ENCODE measurements around the gene GALNTL6. TPM values are rescaled to one million over a fixed set of nuclear protein-coding genes. Genes with fewer than 3 reads are reported as not detected.

Gene GALNTL6
- total and polyA plus RNA-seq, 2 experiments from 2014 or later: not detected

GRCh38 chr4:172674811-172675210 is 861.6 kb downstream of the GALNTL6 start:
- H3K4me1 ChIP-seq (ENCODE audit: low read depth): no peaks in the 10 kb centered on the region
- H3K27ac ChIP-seq: no peak overlapping the region
- TF ChIP-seq, protein P1, sequence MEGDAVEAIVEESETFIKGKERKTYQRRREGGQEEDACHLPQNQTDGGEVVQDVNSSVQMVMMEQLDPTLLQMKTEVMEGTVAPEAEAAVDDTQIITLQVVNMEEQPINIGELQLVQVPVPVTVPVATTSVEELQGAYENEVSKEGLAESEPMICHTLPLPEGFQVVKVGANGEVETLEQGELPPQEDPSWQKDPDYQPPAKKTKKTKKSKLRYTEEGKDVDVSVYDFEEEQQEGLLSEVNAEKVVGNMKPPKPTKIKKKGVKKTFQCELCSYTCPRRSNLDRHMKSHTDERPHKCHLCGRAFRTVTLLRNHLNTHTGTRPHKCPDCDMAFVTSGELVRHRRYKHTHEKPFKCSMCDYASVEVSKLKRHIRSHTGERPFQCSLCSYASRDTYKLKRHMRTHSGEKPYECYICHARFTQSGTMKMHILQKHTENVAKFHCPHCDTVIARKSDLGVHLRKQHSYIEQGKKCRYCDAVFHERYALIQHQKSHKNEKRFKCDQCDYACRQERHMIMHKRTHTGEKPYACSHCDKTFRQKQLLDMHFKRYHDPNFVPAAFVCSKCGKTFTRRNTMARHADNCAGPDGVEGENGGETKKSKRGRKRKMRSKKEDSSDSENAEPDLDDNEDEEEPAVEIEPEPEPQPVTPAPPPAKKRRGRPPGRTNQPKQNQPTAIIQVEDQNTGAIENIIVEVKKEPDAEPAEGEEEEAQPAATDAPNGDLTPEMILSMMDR (IDR thresholded peaks at IDR 0.05; ENCODE audit: low read depth, low read length): no peak
- no peaks in the 10 kb centered on the region for H3K9me3 ChIP-seq (ENCODE audit: low read depth)
- no peak for DNase-seq (ENCODE audit: low read depth in 1 of 2, low spot score in 1 of 2)
- no peaks in the 10 kb centered on the region for H3K27me3 ChIP-seq
- no peak overlapping the region for H3K4me3 ChIP-seq
- no peaks in the 10 kb centered on the region for H3K36me3 ChIP-seq

- no peaks in the 10 kb centered on the region for H3K4me1 ChIP-seq (ENCODE audit: low read depth)
- TF ChIP-seq, protein P1 (IDR thresholded peaks at IDR 0.05; ENCODE audit: low read depth, low read length): no peak
Measured at GRCh38 chr4:172675232-172675631, 862.0 kb downstream of the GALNTL6 start.

DNA sequence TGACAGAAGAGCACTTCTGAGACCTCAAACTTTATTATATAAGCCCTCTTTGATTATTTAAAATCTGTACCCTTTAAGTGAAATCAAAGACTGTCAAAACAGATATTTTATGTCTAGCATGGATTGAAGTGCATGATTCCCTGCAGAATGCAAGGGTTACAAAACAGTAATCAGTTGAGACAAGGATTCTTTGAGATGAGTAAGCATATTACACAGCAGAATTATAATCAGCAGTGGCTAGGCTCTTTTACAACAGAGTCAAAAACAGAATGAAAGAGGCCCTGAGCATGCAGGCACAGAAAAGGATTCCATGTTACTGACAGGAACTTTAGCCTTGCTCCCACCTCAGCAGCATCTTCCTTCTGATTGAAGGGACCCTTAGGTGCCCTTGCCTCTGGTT is 867.5 kb downstream of the GALNTL6 start:
- Histone ChIP-seq H3K36me3 (no peaks in the 10 kb centered on the region), H3K9me3 (ENCODE audit: low read depth) (no peaks in the 10 kb centered on the region), H3K27ac (no peak overlapping the region), H3K27me3 (no peaks in the 10 kb centered on the region), H3K4me3 (no peak overlapping the region), H3K4me1 (ENCODE audit: low read depth) (no peaks in the 10 kb centered on the region)
- DNase-seq (ENCODE audit: low read depth in 1 of 2, low spot score in 1 of 2): no peak
- TF ChIP-seq, protein P1 (IDR thresholded peaks at IDR 0.05; ENCODE audit: low read depth, low read length): no peak

More at GRCh38 chr4:172675232-172675631, 862.0 kb downstream of the GALNTL6 start:
- no peak for DNase-seq (ENCODE audit: low read depth in 1 of 2, low spot score in 1 of 2)
- H3K9me3 ChIP-seq (ENCODE audit: low read depth): no peaks in the 10 kb centered on the region
- H3K4me3 ChIP-seq: no peak overlapping the region
- H3K36me3 ChIP-seq: no peaks in the 10 kb centered on the region
- no peak overlapping the region for H3K27ac ChIP-seq
- H3K27me3 ChIP-seq: no peaks in the 10 kb centered on the region

DNA sequence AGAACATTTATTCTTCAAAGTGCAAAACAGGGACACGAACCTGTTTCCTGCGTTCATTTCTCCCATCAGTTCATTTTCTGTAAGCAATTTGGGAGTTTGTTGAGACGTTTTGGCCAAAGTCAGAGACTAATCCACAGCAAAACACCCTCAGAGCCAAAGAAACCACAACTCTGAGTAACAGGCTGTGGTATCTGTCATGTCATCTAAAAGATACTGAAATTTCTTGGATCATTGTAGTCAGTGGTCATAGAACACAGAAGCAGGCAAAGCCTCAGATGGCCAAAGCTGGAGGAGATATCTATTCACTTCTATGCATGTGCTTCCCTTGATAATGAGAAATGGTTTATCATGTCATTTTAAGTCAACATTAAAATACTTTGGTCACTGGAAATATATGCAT is 869.8 kb downstream of the GALNTL6 start:
- H3K4me3 ChIP-seq: no peak overlapping the region
- H3K4me1 ChIP-seq (ENCODE audit: low read depth): no peaks in the 10 kb centered on the region

GRCh38 chr4:172686021-172686420 is 872.8 kb downstream of the GALNTL6 start:
- no peak for DNase-seq (ENCODE audit: low read depth in 1 of 2, low spot score in 1 of 2)

More for the DNA sequence above, 869.8 kb downstream of the GALNTL6 start:
- DNase-seq (ENCODE audit: low read depth in 1 of 2, low spot score in 1 of 2): no peak
- Histone ChIP-seq H3K36me3 (no peaks in the 10 kb centered on the region), H3K9me3 (ENCODE audit: low read depth) (no peaks in the 10 kb centered on the region), H3K27ac (no peak overlapping the region), H3K27me3 (no peaks in the 10 kb centered on the region)
- TF ChIP-seq, protein P1 (IDR thresholded peaks at IDR 0.05; ENCODE audit: low read depth, low read length): no peak

More at GRCh38 chr4:172686021-172686420, 872.8 kb downstream of the GALNTL6 start:
- Histone ChIP-seq H3K9me3 (ENCODE audit: low read depth) (no peaks in the 10 kb centered on the region), H3K4me1 (ENCODE audit: low read depth) (no peaks in the 10 kb centered on the region), H3K27ac (no peak overlapping the region), H3K36me3 (no peaks in the 10 kb centered on the region), H3K27me3 (no peaks in the 10 kb centered on the region), H3K4me3 (no peak overlapping the region)
- TF ChIP-seq, protein P1 (IDR thresholded peaks at IDR 0.05; ENCODE audit: low read depth, low read length): no peak

All from cardiac muscle cell (in vitro differentiated cells and primary cell).